K562 (cell line): ENCODE measurements around the gene C16orf89.

Source experiments
- ARID2 ChIP-seq: fragments of 450-650 bp; IDR thresholded peaks from 2 replicates; pipeline ENCODE4 v1.6.1; 2017; ENCODE audit warnings: antibody characterized with exemption, mild to moderate bottlenecking
- MXI1 ChIP-seq: IDR thresholded peaks from 2 replicates; pipeline ENCODE4 v1.6.1; 2011; ENCODE audit warnings: low read depth, mild to moderate bottlenecking, improper control_type of control experiment, low read length
- MYBL2 ChIP-seq, 2 experiments: fragments of 450-650 bp in 1 of 2; sonication (generic) in 1 of 2; formaldehyde crosslinking in 1 of 2; IDR thresholded peaks; 2 replicates each; pipeline versions ENCODE4 v1.6.1 to v1.8.1; 2017 to 2022; ENCODE audit warnings: borderline replicate concordance in 1 of 2, inconsistent platforms in 1 of 2, low read depth in 1 of 2, mild to moderate bottlenecking in 1 of 2, missing genetic modification reagents in 1 of 2, moderate library complexity in 1 of 2
- RBM15 ChIP-seq: fragments of 200-400 bp; formaldehyde crosslinking; IDR thresholded peaks from 2 replicates; pipeline ENCODE4 v1.6.1; 2018; ENCODE audit warnings: mild to moderate bottlenecking, low read length, moderate library complexity; ENCODE audit not compliant: insufficient read depth
- U2AF1 ChIP-seq: fragments of 200-400 bp; formaldehyde crosslinking; optimal IDR thresholded peaks from 2 replicates; pipeline ENCODE3; 2017; ENCODE audit warnings: mild to moderate bottlenecking, low read depth, low read length, moderate library complexity
- TF ChIP-seq, protein P1 (sequence below): fragments of 150-350 bp; conservative IDR thresholded peaks from 2 replicates; pipeline ENCODE4 v1.6.1; 2014; ENCODE audit warnings: low read length

DNA sequence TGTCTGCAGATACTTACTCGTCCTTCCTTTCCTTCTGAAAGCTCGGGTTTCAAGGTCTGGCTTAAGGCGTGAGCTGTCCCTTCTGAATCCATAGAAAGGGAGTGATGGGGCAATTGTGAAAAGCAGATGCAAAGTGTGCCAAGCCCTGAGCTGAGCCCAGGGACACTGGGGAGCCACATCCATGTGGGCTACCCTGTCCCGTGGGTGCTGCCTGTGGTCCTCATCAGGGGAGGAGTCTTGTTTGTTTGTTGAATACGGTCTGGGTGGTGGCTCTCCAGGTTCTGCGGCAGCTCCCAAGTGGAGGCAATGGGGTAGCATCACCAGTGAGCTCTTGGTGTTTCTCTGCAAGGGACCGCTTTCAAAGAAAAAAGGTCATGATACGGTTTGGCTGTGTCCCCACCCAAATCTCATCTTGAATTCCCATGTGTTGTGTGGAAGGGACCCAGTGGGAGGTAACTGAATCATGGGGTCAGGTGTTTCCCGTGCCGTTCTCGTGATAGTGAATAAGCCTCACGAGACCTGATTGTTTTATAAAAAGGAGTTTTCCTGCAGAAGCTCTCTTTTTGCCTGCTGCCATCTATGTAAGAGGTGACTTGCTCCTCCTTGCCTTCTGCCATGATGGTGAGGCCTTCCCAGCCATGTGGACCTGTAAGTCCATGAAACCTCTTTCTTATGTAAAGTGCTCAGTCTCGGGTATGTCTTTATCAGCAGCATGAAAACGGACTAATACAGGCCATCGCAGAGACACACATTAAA is 4.9 kb upstream of the C16orf89 start:
- TF ChIP-seq, protein P1, sequence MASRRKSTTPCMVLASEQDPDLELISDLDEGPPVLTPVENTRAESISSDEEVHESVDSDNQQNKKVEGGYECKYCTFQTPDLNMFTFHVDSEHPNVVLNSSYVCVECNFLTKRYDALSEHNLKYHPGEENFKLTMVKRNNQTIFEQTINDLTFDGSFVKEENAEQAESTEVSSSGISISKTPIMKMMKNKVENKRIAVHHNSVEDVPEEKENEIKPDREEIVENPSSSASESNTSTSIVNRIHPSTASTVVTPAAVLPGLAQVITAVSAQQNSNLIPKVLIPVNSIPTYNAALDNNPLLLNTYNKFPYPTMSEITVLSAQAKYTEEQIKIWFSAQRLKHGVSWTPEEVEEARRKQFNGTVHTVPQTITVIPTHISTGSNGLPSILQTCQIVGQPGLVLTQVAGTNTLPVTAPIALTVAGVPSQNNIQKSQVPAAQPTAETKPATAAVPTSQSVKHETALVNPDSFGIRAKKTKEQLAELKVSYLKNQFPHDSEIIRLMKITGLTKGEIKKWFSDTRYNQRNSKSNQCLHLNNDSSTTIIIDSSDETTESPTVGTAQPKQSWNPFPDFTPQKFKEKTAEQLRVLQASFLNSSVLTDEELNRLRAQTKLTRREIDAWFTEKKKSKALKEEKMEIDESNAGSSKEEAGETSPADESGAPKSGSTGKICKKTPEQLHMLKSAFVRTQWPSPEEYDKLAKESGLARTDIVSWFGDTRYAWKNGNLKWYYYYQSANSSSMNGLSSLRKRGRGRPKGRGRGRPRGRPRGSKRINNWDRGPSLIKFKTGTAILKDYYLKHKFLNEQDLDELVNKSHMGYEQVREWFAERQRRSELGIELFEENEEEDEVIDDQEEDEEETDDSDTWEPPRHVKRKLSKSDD, result no peak
- no peak for TF ChIP-seq ARID2
- TF ChIP-seq U2AF1, result no peak
- TF ChIP-seq MXI1, result no peak
- no peak for TF ChIP-seq RBM15
- TF ChIP-seq MYBL2 (IDR thresholded peaks at IDR 0.05; ENCODE audit: low read depth), result no peak
- TF ChIP-seq MYBL2 (CRISPR knock-in tag; IDR thresholded peaks at IDR 0.05; ENCODE audit: borderline replicate concordance), result no peak
